HG02973 (cell line): ENCODE data around the gene SERPINE1.

Experiments used
- ATAC-seq: cut with Tn5 transposase; IDR thresholded peaks from one replicate; pipeline ENCODE4 v1.9.1; 2021; ENCODE audit warnings: moderate library complexity; ENCODE audit not compliant: unreplicated experiment

SERPINE1 gene

GRCh38 chr7:101166909-101167644 lies 40.2 kb downstream of the SERPINE1 start:
- ATAC-seq: no peak

GRCh38 chr7:101167645-101168411 lies 40.9 kb downstream of the SERPINE1 start:
- no peak for ATAC-seq

- ATAC-seq: no peak
Observed at GRCh38 chr7:101168412-101169049, 41.6 kb downstream of the SERPINE1 start.

- ATAC-seq: no peak
Observed at GRCh38 chr7:101169110-101169837, 42.4 kb downstream of the SERPINE1 start.

GRCh38 chr7:101169838-101170551 lies 43.1 kb downstream of the SERPINE1 start:
- ATAC-seq: no peak

- no peak for ATAC-seq
Observed at GRCh38 chr7:101170617-101171441, 43.9 kb downstream of the SERPINE1 start.

GRCh38 chr7:101171442-101171837 lies 44.5 kb downstream of the SERPINE1 start:
- ATAC-seq: no peak

GRCh38 chr7:101172005-101172853 lies 45.3 kb downstream of the SERPINE1 start:
- ATAC-seq: no peak

- no peak for ATAC-seq
Observed at GRCh38 chr7:101172854-101173751, 46.2 kb downstream of the SERPINE1 start.

- ATAC-seq: no peak
Observed at GRCh38 chr7:101173752-101174244, 46.9 kb downstream of the SERPINE1 start.

- ATAC-seq: no peak
Observed at GRCh38 chr7:101174322-101174854, 47.5 kb downstream of the SERPINE1 start.

- no peak for ATAC-seq
Observed at GRCh38 chr7:101175664-101176063, 48.8 kb downstream of the SERPINE1 start.

- no peak for ATAC-seq
Observed at GRCh38 chr7:101177644-101178043, 50.7 kb downstream of the SERPINE1 start.

- ATAC-seq: no peak
Observed at GRCh38 chr7:101179117-101179516, 52.2 kb downstream of the SERPINE1 start.

GRCh38 chr7:101179713-101180112 lies 52.8 kb downstream of the SERPINE1 start:
- no peak for ATAC-seq

- ATAC-seq: no peak
Observed at GRCh38 chr7:101180130-101180755, 53.3 kb downstream of the SERPINE1 start, which contains the start of gene NAT16. Gene NAT16 (minus strand): TSS chr7:101180293. CDS start chr7:101174807, 5,486 bp downstream.
